Measurements from ENCODE around the gene CPN2. TPM values are rescaled to one million over a fixed set of nuclear protein-coding genes. Genes with fewer than 3 reads are reported as not detected.

CPN2 gene
- total RNA-seq, 1 experiment from 2014 or later: 0.09 TPM

DNA sequence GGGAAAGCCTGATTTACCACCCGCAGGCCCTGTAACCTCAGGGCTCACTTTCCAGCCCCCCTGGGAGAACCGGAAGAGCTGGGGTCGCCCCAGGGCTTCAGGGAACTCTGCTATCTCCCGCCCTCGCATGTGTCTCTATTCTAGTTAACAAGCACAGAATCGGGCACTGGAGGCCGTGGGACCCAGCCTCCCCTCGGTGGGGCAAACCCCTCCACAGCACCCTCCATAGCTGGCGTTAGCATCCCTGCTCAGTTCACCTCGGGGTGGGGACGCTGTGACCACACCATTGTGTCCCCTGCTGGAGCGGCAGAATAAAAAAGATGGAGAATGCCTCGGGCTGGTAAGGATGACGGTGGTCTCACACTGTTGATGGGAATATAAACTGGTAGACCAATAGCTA is 21.9 kb upstream of the CPN2 start (continued):
- TF ChIP-seq, protein P1, sequence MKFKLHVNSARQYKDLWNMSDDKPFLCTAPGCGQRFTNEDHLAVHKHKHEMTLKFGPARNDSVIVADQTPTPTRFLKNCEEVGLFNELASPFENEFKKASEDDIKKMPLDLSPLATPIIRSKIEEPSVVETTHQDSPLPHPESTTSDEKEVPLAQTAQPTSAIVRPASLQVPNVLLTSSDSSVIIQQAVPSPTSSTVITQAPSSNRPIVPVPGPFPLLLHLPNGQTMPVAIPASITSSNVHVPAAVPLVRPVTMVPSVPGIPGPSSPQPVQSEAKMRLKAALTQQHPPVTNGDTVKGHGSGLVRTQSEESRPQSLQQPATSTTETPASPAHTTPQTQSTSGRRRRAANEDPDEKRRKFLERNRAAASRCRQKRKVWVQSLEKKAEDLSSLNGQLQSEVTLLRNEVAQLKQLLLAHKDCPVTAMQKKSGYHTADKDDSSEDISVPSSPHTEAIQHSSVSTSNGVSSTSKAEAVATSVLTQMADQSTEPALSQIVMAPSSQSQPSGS (CRISPR knock-in tag; IDR thresholded peaks at IDR 0.05; ENCODE audit: borderline replicate concordance, low read depth): no peak
- TF ChIP-seq, protein P2, sequence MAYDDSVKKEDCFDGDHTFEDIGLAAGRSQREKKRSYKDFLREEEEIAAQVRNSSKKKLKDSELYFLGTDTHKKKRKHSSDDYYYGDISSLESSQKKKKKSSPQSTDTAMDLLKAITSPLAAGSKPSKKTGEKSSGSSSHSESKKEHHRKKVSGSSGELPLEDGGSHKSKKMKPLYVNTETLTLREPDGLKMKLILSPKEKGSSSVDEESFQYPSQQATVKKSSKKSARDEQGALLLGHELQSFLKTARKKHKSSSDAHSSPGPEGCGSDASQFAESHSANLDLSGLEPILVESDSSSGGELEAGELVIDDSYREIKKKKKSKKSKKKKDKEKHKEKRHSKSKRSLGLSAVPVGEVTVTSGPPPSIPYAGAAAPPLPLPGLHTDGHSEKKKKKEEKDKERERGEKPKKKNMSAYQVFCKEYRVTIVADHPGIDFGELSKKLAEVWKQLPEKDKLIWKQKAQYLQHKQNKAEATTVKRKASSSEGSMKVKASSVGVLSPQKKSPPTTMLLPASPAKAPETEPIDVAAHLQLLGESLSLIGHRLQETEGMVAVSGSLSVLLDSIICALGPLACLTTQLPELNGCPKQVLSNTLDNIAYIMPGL (CRISPR knock-in tag; IDR thresholded peaks at IDR 0.05): no peak
- TF ChIP-seq, protein P3, sequence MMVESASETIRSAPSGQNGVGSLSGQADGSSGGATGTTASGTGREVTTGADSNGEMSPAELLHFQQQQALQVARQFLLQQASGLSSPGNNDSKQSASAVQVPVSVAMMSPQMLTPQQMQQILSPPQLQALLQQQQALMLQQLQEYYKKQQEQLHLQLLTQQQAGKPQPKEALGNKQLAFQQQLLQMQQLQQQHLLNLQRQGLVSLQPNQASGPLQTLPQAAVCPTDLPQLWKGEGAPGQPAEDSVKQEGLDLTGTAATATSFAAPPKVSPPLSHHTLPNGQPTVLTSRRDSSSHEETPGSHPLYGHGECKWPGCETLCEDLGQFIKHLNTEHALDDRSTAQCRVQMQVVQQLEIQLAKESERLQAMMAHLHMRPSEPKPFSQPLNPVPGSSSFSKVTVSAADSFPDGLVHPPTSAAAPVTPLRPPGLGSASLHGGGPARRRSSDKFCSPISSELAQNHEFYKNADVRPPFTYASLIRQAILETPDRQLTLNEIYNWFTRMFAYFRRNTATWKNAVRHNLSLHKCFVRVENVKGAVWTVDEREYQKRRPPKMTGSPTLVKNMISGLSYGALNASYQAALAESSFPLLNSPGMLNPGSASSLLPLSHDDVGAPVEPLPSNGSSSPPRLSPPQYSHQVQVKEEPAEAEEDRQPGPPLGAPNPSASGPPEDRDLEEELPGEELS (CRISPR knock-in tag; IDR thresholded peaks at IDR 0.05): no peak
- no peak for TF ChIP-seq ZNF396 (CRISPR knock-in tag; IDR thresholded peaks at IDR 0.05; ENCODE audit: borderline replicate concordance)
- TF ChIP-seq RELA (CRISPR knock-in tag; IDR thresholded peaks at IDR 0.05; ENCODE audit: borderline replicate concordance): no peak

DNA sequence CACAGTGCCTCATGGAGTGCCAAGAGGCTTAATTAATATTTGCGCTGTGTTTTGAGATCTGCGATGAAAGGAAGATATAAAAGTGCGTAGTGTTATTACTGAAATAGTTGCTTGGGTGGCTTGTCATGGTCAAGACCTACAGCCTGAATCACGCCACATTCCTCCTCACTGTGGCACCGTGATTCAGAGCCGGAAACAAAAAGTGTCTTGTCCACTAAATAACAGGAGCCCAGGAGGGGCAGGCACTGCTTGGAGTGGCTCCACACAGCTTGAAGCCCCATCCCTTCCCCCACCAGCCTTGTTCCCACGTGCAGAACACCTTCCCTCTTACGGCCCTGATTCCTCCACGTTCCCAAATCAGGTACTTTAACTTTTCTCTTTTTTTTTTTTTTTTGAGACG is 19.6 kb upstream of the CPN2 start:
- Mint-ChIP-seq H3K27ac (no peak overlapping the region), H3K9me3 (no peaks in the 10 kb centered on the region), H3K36me3 (no peaks in the 10 kb centered on the region), H3K27me3 (ENCODE audit: low read depth) (peaks cover 16% of the 10 kb centered on the region), H3K4me1 (peaks cover 38% of the 10 kb centered on the region), H3K4me3 (no peak overlapping the region)
- ChIA-PET POLR2A (no interaction called here), CTCF (interaction anchor here (0.7 to 1.2 kb wide), 2 partner anchors 25 to 489 kb away, joined by 3 to 4 read pairs; no protein-coding TSS in a partner anchor)
- no peak for DNase-seq (ENCODE audit: low spot score)
- no peak for ATAC-seq
- TF ChIP-seq ZNF263 (CRISPR knock-in tag; IDR thresholded peaks at IDR 0.05; ENCODE audit: low read depth): no peak
- TF ChIP-seq NR1H2 (CRISPR knock-in tag; IDR thresholded peaks at IDR 0.05): no peak
- TF ChIP-seq NFYB (CRISPR knock-in tag; conservative IDR thresholded peaks at IDR 0.05; ENCODE audit: low read depth): no peak
- TF ChIP-seq JUN (CRISPR knock-in tag; IDR thresholded peaks at IDR 0.05): no peak
- no peak for TF ChIP-seq NR3C1 (CRISPR knock-in tag; conservative IDR thresholded peaks at IDR 0.05; ENCODE audit: low read depth)
- TF ChIP-seq, protein P4, sequence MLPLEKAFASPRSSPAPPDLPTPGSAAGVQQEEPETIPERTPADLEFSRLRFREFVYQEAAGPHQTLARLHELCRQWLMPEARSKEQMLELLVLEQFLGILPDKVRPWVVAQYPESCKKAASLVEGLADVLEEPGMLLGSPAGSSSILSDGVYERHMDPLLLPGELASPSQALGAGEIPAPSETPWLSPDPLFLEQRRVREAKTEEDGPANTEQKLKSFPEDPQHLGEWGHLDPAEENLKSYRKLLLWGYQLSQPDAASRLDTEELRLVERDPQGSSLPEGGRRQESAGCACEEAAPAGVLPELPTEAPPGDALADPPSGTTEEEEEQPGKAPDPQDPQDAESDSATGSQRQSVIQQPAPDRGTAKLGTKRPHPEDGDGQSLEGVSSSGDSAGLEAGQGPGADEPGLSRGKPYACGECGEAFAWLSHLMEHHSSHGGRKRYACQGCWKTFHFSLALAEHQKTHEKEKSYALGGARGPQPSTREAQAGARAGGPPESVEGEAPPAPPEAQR (CRISPR knock-in tag; IDR thresholded peaks at IDR 0.05): no peak
- no peak for TF ChIP-seq KAT7 (CRISPR knock-in tag; IDR thresholded peaks at IDR 0.05; ENCODE audit: borderline replicate concordance)
- no peak for TF ChIP-seq NFATC4 (CRISPR knock-in tag; IDR thresholded peaks at IDR 0.05)
- no peak for TF ChIP-seq MXD4 (CRISPR knock-in tag; IDR thresholded peaks at IDR 0.05; ENCODE audit: borderline replicate concordance)
- TF ChIP-seq TEAD1 (CRISPR knock-in tag; IDR thresholded peaks at IDR 0.05): no peak
- TF ChIP-seq, protein P5, sequence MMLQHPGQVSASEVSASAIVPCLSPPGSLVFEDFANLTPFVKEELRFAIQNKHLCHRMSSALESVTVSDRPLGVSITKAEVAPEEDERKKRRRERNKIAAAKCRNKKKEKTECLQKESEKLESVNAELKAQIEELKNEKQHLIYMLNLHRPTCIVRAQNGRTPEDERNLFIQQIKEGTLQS (CRISPR knock-in tag; conservative IDR thresholded peaks at IDR 0.05): no peak
- TF ChIP-seq, protein P6, sequence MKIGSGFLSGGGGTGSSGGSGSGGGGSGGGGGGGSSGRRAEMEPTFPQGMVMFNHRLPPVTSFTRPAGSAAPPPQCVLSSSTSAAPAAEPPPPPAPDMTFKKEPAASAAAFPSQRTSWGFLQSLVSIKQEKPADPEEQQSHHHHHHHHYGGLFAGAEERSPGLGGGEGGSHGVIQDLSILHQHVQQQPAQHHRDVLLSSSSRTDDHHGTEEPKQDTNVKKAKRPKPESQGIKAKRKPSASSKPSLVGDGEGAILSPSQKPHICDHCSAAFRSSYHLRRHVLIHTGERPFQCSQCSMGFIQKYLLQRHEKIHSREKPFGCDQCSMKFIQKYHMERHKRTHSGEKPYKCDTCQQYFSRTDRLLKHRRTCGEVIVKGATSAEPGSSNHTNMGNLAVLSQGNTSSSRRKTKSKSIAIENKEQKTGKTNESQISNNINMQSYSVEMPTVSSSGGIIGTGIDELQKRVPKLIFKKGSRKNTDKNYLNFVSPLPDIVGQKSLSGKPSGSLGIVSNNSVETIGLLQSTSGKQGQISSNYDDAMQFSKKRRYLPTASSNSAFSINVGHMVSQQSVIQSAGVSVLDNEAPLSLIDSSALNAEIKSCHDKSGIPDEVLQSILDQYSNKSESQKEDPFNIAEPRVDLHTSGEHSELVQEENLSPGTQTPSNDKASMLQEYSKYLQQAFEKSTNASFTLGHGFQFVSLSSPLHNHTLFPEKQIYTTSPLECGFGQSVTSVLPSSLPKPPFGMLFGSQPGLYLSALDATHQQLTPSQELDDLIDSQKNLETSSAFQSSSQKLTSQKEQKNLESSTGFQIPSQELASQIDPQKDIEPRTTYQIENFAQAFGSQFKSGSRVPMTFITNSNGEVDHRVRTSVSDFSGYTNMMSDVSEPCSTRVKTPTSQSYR (CRISPR knock-in tag; IDR thresholded peaks at IDR 0.05): no peak
- TF ChIP-seq, protein P7, sequence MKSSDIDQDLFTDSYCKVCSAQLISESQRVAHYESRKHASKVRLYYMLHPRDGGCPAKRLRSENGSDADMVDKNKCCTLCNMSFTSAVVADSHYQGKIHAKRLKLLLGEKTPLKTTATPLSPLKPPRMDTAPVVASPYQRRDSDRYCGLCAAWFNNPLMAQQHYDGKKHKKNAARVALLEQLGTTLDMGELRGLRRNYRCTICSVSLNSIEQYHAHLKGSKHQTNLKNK (CRISPR knock-in tag; IDR thresholded peaks at IDR 0.05): no peak
- no peak for TF ChIP-seq ZNF138 (CRISPR knock-in tag; conservative IDR thresholded peaks at IDR 0.05)
- TF ChIP-seq FOXP1 (CRISPR knock-in tag; IDR thresholded peaks at IDR 0.05; ENCODE audit: borderline replicate concordance): no peak
- TF ChIP-seq, protein P3 (CRISPR knock-in tag; IDR thresholded peaks at IDR 0.05): no peak
- TF ChIP-seq, protein P8, sequence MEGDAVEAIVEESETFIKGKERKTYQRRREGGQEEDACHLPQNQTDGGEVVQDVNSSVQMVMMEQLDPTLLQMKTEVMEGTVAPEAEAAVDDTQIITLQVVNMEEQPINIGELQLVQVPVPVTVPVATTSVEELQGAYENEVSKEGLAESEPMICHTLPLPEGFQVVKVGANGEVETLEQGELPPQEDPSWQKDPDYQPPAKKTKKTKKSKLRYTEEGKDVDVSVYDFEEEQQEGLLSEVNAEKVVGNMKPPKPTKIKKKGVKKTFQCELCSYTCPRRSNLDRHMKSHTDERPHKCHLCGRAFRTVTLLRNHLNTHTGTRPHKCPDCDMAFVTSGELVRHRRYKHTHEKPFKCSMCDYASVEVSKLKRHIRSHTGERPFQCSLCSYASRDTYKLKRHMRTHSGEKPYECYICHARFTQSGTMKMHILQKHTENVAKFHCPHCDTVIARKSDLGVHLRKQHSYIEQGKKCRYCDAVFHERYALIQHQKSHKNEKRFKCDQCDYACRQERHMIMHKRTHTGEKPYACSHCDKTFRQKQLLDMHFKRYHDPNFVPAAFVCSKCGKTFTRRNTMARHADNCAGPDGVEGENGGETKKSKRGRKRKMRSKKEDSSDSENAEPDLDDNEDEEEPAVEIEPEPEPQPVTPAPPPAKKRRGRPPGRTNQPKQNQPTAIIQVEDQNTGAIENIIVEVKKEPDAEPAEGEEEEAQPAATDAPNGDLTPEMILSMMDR (IDR thresholded peaks at IDR 0.05): no peak

All from WTC11 (cell line).